ENCODE results near the gene FAM163B. TPM values are rescaled to one million over a fixed set of nuclear protein-coding genes. Genes with fewer than 3 reads are reported as not detected.

The FAM163B gene
- total and polyA plus RNA-seq, 2 donors from 2014 or later, result 0.54 TPM; not detected in 1

- peaks cover 0 to 7% (median 0%) of the 10 kb centered on the region in 3 donors for H3K4me1 ChIP-seq (ENCODE audit: control insufficient read depth in 2 of 3, insufficient read depth in 2 of 3, low read depth in 1 of 3, low read length in 3 of 3)
- H3K9ac ChIP-seq (ENCODE audit: low read length in 3 of 3), result no peak overlapping the region
- H3K27me3 ChIP-seq (ENCODE audit: control insufficient read depth, insufficient read depth, low read length), result no peaks in the 10 kb centered on the region
- intact Hi-C loops (cut with DNase I), result no loop called here
- no peaks in the 10 kb centered on the region for H3K36me3 ChIP-seq (ENCODE audit: control insufficient read depth in 2 of 3, insufficient read depth in 3 of 3, low read length in 3 of 3)
- FAIRE-seq (no peak), DNase-seq (peak in 1 of 5 donors; percentile 60)
- no peaks in the 10 kb centered on the region for H3K9me3 ChIP-seq (ENCODE audit: control insufficient read depth in 2 of 3, insufficient read depth in 1 of 3, low read length in 3 of 3)
- H3K27ac ChIP-seq (ENCODE audit: low read depth in 2 of 2, low read length in 2 of 2), result no peak overlapping the region
- no peak overlapping the region for H3K4me3 ChIP-seq (ENCODE audit: low read length in 3 of 3)
- no peak for TF ChIP-seq CTCF (IDR thresholded peaks at IDR 0.05; ENCODE audit: borderline replicate concordance, extremely low read depth, insufficient read depth)
Measured at GRCh38 chr9:133632806-133633680, 23.9 kb upstream of the FAM163B start.

GRCh38 chr9:133631111-133631510 lies 21.9 kb upstream of the FAM163B start:
- Histone ChIP-seq H3K4me1 (ENCODE audit: control insufficient read depth in 2 of 3, insufficient read depth in 2 of 3, low read depth in 1 of 3, low read length in 3 of 3) (peaks cover 0 to 7% (median 0%) of the 10 kb centered on the region in 3 donors), H3K27ac (ENCODE audit: low read depth in 2 of 2, low read length in 2 of 2) (no peak overlapping the region), H3K9me3 (ENCODE audit: control insufficient read depth in 2 of 3, insufficient read depth in 1 of 3, low read length in 3 of 3) (no peaks in the 10 kb centered on the region), H3K36me3 (ENCODE audit: control insufficient read depth in 2 of 3, insufficient read depth in 3 of 3, low read length in 3 of 3) (no peaks in the 10 kb centered on the region), H3K27me3 (ENCODE audit: control insufficient read depth, insufficient read depth, low read length) (no peaks in the 10 kb centered on the region), H3K4me3 (ENCODE audit: low read length in 3 of 3) (no peak overlapping the region), H3K9ac (ENCODE audit: low read length in 3 of 3) (no peak overlapping the region)
- TF ChIP-seq CTCF (IDR thresholded peaks at IDR 0.05; ENCODE audit: borderline replicate concordance, extremely low read depth, insufficient read depth), result no peak
- intact Hi-C loops (cut with DNase I), result no loop called here
- FAIRE-seq, result no peak
- DNase-seq, result no peak

DNA sequence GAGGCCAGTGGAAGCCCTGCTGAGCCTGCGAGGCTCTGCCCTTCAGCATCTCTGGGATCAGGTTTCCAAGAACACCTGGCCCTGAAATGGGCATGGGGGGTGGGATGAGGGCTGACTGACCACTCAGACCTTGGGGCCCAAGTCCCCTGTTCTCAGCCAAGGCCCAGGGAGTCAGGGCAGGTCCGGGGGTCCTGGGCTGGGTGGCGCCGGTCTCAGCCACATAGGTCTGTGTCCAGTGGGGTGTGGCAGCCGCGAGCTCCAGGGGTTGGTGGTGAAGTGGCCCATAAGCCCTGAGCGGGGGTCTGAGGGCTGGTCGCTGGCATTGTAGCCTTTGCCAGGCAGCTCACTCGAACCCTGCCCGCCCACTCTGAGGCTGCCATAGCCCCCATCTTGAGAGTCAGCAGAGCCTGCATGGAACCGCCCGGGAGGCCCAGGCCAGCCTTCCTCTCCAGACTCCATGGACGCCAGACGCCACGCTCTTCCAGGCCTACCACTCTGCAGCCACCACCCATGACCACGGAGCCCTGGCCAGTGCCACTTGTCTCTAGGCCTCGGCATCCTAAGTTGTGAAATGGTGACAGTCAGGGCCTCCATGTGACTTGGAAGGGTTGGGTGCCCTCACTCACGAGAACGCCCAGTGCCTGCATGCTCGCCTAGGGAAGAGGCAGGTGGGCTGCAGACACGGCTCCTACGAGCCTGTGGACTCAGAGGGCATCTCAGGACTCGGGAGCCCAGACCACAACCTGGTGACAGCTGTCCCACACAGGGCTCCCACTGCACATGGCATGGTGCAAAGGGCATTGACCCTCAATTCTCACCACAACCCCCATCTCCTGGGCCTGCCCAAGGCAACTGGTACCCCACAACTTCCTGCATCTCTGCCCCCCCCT lies 20.3 kb upstream of the FAM163B start:
- Histone ChIP-seq H3K9ac (ENCODE audit: low read length in 3 of 3) (no peak overlapping the region), H3K4me3 (ENCODE audit: low read length in 3 of 3) (no peak overlapping the region), H3K36me3 (ENCODE audit: control insufficient read depth in 2 of 3, insufficient read depth in 3 of 3, low read length in 3 of 3) (no peaks in the 10 kb centered on the region), H3K9me3 (ENCODE audit: control insufficient read depth in 2 of 3, insufficient read depth in 1 of 3, low read length in 3 of 3) (no peaks in the 10 kb centered on the region), H3K27me3 (ENCODE audit: control insufficient read depth, insufficient read depth, low read length) (no peaks in the 10 kb centered on the region), H3K27ac (ENCODE audit: low read depth in 2 of 2, low read length in 2 of 2) (no peak overlapping the region), H3K4me1 (ENCODE audit: control insufficient read depth in 2 of 3, insufficient read depth in 2 of 3, low read depth in 1 of 3, low read length in 3 of 3) (peaks cover 0 to 2% (median 0%) of the 10 kb centered on the region in 3 donors)
- intact Hi-C loops (cut with DNase I), result no loop called here
- FAIRE-seq, result no peak
- DNase-seq, result no peak
- no peak for TF ChIP-seq CTCF (IDR thresholded peaks at IDR 0.05; ENCODE audit: borderline replicate concordance, extremely low read depth, insufficient read depth)

Measured in kidney (tissue), 14 donors.